ENCODE measurements around the gene CHRFAM7A.
"Not testable (repeated sequence)": the region's sequence is repeated elsewhere in the genome, so short reads cannot be mapped to it uniquely, and the experiment has no call there.

DNA sequence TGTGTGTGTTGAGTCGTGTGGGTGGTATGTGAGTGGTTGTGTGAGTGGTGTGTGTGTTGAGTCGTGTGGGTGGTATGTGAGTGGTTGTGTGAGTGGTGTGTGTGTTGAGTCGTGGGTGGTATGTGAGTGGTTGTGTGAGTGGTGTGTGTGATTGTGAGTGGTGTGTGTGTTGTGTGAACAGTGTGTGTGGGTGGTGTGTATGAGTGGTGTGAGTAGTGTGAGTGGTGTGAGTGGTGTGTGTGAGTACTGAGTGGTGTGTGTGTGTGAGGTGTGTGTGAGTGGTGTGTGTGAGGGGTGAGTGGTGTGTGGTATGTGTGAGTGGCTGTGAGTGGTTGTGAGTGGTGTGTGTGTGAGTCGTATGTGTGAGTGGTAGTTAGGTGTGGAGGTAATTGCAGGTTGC is 17.5 kb downstream of the CHRFAM7A start:
- not testable (repeated sequence) for TF ChIP-seq JUN (IDR thresholded peaks at IDR 0.05; ENCODE audit: low read depth, low read length); EZH2 (IDR thresholded peaks at IDR 0.05; ENCODE audit: low read depth, low read length, severe bottlenecking); CBX5 (IDR thresholded peaks at IDR 0.05; ENCODE audit: low read depth, low read length); ASH2L (IDR thresholded peaks at IDR 0.05; ENCODE audit: low read length); RAD21 (IDR thresholded peaks at IDR 0.05 in 1 of 2, conservative IDR thresholded peaks at IDR 0.05 in 1 of 2; ENCODE audit: low read depth in 2 of 2, low read length in 2 of 2)
- TF ChIP-seq, protein P1, sequence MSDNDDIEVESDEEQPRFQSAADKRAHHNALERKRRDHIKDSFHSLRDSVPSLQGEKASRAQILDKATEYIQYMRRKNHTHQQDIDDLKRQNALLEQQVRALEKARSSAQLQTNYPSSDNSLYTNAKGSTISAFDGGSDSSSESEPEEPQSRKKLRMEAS (IDR thresholded peaks at IDR 0.05) = not testable (repeated sequence)
- TF ChIP-seq, protein P2, sequence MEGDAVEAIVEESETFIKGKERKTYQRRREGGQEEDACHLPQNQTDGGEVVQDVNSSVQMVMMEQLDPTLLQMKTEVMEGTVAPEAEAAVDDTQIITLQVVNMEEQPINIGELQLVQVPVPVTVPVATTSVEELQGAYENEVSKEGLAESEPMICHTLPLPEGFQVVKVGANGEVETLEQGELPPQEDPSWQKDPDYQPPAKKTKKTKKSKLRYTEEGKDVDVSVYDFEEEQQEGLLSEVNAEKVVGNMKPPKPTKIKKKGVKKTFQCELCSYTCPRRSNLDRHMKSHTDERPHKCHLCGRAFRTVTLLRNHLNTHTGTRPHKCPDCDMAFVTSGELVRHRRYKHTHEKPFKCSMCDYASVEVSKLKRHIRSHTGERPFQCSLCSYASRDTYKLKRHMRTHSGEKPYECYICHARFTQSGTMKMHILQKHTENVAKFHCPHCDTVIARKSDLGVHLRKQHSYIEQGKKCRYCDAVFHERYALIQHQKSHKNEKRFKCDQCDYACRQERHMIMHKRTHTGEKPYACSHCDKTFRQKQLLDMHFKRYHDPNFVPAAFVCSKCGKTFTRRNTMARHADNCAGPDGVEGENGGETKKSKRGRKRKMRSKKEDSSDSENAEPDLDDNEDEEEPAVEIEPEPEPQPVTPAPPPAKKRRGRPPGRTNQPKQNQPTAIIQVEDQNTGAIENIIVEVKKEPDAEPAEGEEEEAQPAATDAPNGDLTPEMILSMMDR (IDR thresholded peaks at IDR 0.05; ENCODE audit: control extremely low read depth in 1 of 3, insufficient read depth in 1 of 3, low read depth in 1 of 3, low read length in 3 of 3) = not testable (repeated sequence)
